ENCODE measurements around the gene SCYL1.
"Not testable (repeated sequence)": the region's sequence is repeated elsewhere in the genome, so short reads cannot be mapped to it uniquely, and the experiment has no call there.

Gene SCYL1

DNA sequence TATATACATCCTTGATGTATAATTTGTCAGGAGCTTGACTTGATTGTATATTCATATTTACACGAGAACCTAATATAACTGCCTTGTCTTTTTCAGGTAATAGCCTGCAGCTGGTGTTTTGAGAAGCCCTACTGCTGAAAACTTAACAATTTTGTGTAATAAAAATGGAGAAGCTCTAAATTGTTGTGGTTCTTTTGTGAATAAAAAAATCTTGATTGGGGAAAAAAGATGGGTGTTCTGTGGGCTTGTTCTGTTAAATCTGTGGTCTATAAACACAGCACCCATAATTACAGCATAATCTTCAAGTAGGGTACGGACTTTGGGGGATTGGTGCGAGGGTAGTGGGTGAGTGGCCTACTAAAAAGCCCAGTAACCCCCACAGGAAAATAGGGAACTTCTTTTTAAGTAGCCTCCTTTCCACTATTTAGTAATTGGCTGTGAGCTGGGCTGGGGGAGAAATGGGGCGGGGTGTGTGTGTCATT is 18.6 kb upstream of the SCYL1 start:
- DNase-seq, result no peak

DNA sequence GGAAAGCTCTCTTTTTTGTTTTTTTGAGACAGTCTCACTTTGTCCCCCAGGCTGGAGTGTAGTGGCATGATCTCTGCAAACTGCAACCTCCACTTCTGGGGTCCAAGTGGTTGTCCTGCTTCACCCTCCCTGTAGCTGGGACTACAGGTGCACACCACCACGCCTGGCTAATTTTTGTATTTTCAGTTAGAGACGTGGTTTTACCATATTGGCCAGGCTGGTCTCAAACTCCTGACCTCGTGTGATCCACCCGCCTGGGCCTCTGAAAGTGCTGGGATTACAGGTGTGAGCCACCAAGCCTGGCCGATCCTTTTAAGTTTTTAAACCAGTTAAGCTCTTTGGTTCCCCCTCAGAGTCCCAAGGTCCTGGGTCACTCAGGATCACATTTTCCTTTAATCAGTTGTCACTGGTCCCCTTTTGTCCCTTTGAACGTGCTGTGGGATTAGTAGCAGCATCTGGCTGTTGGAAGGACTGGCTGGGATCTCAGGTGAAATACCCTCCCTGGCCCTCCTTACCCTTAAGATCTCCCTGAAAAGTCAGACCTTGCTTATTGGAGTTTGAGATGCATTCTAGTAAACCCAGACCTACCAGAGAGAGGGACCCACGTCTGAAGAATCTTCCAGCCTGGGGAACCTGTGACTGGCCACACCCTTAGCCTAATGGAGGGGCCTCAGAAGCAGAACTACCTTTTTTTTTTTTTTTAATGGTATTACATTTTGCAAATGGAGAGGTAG is 17.9 kb upstream of the SCYL1 start:
- DNase-seq, result peak; percentile 82

DNA sequence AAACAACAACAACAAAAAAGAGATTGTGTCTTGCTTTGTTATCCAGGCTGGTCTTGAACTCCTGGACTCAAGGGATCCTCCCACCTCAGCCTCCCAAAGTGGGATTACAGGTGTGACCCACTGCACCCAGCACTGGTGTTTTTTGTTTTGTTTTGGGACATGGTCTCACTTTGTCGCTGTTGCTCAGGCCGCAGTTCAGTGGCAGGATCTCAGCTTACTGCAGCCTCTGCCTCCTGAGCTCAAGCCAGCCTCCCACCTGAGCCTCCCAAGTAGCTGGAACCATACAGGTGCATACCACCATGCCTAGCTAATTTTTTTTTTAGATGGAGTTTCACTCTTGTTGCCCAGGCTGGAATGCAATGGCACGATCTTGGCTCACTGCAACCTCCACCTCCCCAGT is 12.6 kb upstream of the SCYL1 start:
- DNase-seq, result not testable (repeated sequence)

GRCh38 chr11:65516135-65516968 is 8.5 kb upstream of the SCYL1 start:
- DNase-seq, result no peak

GRCh38 chr11:65518941-65519549 is 5.8 kb upstream of the SCYL1 start:
- DNase-seq, result not testable (repeated sequence)

- not testable (repeated sequence) for DNase-seq
Measured at GRCh38 chr11:65521777-65522521, 2.9 kb upstream of the SCYL1 start.

GRCh38 chr11:65522718-65523630 is 1.9 kb upstream of the SCYL1 start:
- DNase-seq, result not testable (repeated sequence)

DNA sequence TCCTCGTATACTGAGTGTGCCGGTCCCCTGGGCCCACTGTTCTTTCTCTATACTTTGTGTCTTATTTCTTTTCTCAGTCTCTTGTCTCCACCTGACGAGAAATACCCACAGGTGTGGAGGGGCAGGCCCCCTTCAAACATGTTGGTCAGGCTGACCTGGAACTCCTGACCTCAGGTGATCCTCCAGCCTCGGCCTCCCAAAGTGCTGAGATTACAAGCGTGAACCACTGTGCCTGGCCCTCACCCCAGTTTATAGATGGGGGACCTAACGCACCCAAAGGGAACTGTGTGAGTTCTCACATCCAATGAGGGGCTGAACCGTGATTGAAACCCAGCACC is 1.3 kb upstream of the SCYL1 start:
- not testable (repeated sequence) for DNase-seq

GRCh38 chr11:65524014-65524740 is 706 bp upstream of the SCYL1 start:
- DNase-seq, result no peak

GRCh38 chr11:65525546-65526480 is 930 bp downstream of the SCYL1 start:
- DNase-seq, result no peak

DNA sequence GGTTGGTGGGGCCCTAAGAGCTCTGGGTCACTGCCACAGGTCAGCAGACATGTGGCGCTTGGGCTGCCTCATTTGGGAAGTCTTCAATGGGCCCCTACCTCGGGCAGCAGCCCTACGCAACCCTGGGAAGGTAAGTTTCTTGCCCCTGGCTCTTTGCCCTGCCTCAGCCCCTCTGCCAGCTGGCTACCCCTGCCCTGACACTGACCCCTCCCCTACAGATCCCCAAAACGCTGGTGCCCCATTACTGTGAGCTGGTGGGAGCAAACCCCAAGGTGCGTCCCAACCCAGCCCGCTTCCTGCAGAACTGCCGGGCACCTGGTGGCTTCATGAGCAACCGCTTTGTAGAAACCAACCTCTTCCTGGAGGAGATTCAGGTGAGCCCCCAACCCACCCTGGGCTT is 1.9 kb downstream of the SCYL1 start:
- DNase-seq, result no peak

GRCh38 chr11:65528819-65529350 is 4.0 kb downstream of the SCYL1 start:
- DNase-seq, result no peak

- DNase-seq, result no peak
Measured at GRCh38 chr11:65529475-65530156, 4.7 kb downstream of the SCYL1 start.

DNA sequence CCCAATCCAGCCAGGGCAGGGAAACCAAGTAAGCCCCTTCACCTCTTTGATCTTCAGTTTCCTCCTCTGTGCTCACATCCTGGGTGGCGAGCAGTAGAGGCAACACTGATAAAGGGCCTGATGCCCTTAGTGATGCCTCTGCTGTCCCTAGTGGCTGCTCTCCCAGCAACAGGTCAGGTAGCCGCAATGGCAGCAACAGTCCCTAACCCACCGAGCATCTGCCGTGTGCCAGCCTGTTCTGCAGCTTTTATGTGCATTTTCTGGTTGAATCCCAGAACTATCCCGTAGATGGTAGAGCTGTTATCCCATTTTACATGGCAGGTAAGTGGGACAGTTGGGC is 5.2 kb downstream of the SCYL1 start:
- DNase-seq, result no peak

DNA sequence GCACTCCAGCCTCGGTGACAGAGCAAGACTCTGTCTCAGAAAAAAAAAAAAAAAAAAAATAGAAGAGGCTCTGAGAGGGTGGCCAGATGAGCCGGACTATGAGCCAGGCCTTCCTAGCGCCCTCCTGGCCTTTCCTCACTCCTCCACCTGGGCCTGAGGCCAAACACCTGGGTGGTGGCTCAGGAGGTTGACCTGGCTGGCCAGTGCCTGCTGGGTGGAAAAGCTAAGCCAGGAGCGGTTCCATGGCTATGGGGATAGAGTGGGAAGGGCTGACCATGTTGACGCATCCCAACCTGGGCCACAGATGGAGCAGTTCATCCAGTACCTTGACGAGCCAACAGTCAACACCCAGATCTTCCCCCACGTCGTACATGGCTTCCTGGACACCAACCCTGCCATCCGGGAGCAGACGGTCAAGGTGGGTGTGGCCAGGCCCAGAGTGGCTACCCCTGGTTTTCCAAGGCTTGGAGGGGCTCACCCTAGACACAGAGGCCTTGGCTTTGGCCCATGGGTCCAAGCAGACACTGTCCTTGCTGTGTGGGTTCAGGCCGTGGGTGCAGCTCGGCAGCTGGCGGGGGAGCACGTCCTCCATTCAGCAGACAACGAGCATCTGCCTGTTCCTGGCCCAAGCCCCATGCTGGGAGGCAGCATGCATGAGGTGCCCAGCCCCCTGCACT is 7.6 kb downstream of the SCYL1 start:
- no peak for DNase-seq

- no peak for DNase-seq
Measured at GRCh38 chr11:65535102-65535501, 10.2 kb downstream of the SCYL1 start.

GRCh38 chr11:65536412-65537295 is 11.8 kb downstream of the SCYL1 start:
- DNase-seq, result no peak

GRCh38 chr11:65537296-65537597 is 12.4 kb downstream of the SCYL1 start:
- no peak for DNase-seq

Measured in activated CD8-positive, alpha-beta memory T cell treated with anti-CD3 and anti-CD28 coated beads, Interleukin-2, amount 50 U/mL, for 48 hours (primary cell).